GM08714 (cell line): ENCODE results near the gene FRMD6.

Source experiments
- H3K4me3 ChIP-seq: fragments of 200-500 bp; sonication (Bioruptor generic); 2 replicates; pipeline ENCODE4 v1.5.1; 2014; ENCODE audit warnings: mild to moderate bottlenecking, low read length, inconsistent platforms
- ZNF274 ChIP-seq: IDR thresholded peaks from 2 replicates; pipeline ENCODE4 v1.6.1; 2012; ENCODE audit warnings: mild to moderate bottlenecking, low read depth, low read length

FRMD6 gene

GRCh38 chr14:51711505-51711904, 59.8 kb downstream of the FRMD6 start:
- TF ChIP-seq ZNF274: no peak
- no peak overlapping the region for H3K4me3 ChIP-seq

DNA sequence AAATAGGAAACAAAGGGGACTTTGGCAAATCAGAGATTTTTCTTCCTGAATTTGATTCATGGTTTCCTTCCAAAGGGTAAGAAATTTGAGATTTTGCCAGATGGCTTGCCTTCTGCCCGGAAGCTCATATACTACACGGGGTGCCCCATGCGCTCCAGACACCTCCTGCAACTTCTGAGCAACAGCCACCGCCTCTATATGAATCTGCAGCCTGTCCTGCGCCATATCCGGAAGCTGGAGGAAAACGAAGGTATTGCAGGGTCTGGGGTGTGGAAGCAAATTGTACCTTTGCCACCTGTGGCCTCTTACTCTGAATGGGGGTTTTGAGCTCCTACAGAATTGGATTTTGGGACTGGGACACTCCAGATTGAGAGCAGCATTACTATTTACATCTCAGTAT, 63.5 kb downstream of the FRMD6 start:
- TF ChIP-seq ZNF274: no peak
- no peak overlapping the region for H3K4me3 ChIP-seq

GRCh38 chr14:51715742-51716141, 64.0 kb downstream of the FRMD6 start:
- no peak overlapping the region for H3K4me3 ChIP-seq
- TF ChIP-seq ZNF274: no peak

- no peak overlapping the region for H3K4me3 ChIP-seq
- no peak for TF ChIP-seq ZNF274
These were observed 64.9 kb downstream of the FRMD6 start for GRCh38 chr14:51716610-51717009.

DNA sequence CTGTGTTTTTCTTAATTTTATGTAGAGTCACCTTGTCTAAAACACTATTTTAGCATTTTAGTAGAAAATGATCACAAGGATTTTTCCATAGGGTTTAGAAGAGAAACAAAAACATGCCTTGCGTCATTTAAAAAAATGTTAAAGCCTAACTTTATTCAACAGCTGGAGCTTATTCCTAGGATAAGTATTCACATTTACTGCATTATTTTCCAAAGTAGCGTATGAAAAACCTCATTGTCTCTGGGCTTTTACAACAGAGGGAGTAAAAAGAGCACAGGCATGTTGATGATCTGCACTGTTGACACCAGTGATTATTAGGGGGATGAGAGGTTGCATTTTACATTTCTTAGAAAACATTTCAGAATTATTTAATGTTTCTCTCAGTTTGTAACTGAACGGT, 66.1 kb downstream of the FRMD6 start:
- TF ChIP-seq ZNF274: no peak

GRCh38 chr14:51719955-51720354, 68.2 kb downstream of the FRMD6 start:
- no peak for TF ChIP-seq ZNF274
- H3K4me3 ChIP-seq: no peak overlapping the region

More for the DNA sequence above, 66.1 kb downstream of the FRMD6 start:
- no peak overlapping the region for H3K4me3 ChIP-seq

- H3K4me3 ChIP-seq: no peak overlapping the region
- no peak for TF ChIP-seq ZNF274
These were observed 72.3 kb downstream of the FRMD6 start for GRCh38 chr14:51723990-51724389.

GRCh38 chr14:51724650-51725049, 72.9 kb downstream of the FRMD6 start:
- TF ChIP-seq ZNF274: no peak
- H3K4me3 ChIP-seq: no peak overlapping the region

DNA sequence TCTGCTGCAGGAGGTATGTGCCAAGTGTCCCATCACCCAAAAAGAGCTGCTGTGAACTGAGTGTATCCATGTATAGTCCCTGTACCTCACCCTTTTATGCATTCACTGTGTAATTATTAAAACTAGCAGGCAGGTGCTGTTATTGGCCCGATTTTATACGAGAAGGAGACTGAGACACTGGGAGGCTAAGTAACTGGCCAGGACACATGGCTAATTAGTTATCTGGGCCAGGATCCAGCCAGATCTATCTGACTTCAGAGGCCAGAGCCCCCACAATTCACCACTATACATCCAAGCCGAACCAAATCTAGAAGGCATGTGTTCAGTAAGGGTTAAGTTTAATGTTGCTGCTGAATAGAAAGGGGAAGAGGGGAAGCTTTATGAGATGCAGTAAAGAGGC, 73.4 kb downstream of the FRMD6 start:
- H3K4me3 ChIP-seq: no peak overlapping the region
- no peak for TF ChIP-seq ZNF274

- H3K4me3 ChIP-seq: no peak overlapping the region
- TF ChIP-seq ZNF274: no peak
These were observed 74.6 kb downstream of the FRMD6 start for GRCh38 chr14:51726166-51726899.

- H3K4me3 ChIP-seq: no peak overlapping the region
- TF ChIP-seq ZNF274: no peak
These were observed 75.8 kb downstream of the FRMD6 start for GRCh38 chr14:51727526-51727925.

DNA sequence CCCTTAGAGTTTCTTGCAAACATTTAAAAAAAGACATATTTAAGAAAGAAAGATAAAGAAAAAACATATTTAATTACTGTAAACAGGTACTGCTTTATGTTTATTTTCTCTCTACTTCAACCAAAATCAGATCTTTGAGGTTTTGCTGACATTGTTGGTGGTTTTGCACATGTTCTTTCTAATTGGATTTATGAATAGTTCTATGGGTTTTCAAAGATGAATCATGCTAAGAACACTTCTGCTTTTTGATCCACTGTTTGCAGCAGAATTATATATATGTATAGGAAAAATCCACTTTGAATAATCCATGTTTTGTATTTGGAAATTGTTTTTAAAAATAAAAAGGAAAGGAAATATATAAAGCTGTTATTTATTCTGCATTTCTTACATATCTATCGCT, 78.4 kb downstream of the FRMD6 start:
- no peak for TF ChIP-seq ZNF274
- no peak overlapping the region for H3K4me3 ChIP-seq

DNA sequence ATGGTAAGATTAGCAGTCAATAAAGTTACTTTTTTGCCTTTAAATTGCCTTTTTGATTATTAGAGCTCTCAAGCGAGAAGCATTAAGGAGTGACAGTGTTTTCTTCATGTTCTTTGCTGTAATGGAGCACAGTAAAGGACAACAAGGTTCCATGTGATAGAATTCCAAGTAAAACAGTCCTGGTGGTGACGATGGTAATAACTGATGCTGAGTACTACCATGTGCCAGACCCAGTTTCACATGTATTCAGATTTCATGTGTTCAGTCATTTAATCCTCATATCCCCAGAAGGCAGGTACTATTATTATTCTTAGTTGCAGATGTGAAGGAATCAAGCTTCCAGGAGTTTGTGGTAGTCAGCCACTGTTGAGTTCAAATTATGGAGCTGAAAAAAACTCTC, 79.0 kb downstream of the FRMD6 start:
- H3K4me3 ChIP-seq: no peak overlapping the region
- no peak for TF ChIP-seq ZNF274

- H3K4me3 ChIP-seq: no peak overlapping the region
- no peak for TF ChIP-seq ZNF274
These were observed 80.9 kb downstream of the FRMD6 start for GRCh38 chr14:51732494-51733112.

DNA sequence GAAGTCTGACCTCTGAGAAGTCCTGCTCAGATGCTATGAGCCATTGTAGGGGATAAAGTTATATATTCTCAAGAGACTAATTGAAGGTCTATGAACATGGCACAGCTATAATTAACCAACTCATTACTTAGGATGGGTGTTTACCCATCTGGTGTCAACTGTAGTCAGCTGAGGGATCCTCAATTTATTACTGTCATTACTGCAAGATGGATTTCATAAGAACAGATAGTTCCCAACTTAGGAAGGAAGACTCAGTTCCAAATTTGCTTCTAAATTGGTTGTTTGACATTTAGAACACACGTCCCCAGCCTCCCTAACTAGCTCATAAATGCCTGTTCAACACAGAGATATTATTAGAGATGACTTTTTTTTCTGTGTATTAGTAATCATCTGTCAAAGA, 81.4 kb downstream of the FRMD6 start:
- H3K4me3 ChIP-seq: no peak overlapping the region
- TF ChIP-seq ZNF274: no peak
